ENCODE measurements around the gene OVOL3.

DNA sequence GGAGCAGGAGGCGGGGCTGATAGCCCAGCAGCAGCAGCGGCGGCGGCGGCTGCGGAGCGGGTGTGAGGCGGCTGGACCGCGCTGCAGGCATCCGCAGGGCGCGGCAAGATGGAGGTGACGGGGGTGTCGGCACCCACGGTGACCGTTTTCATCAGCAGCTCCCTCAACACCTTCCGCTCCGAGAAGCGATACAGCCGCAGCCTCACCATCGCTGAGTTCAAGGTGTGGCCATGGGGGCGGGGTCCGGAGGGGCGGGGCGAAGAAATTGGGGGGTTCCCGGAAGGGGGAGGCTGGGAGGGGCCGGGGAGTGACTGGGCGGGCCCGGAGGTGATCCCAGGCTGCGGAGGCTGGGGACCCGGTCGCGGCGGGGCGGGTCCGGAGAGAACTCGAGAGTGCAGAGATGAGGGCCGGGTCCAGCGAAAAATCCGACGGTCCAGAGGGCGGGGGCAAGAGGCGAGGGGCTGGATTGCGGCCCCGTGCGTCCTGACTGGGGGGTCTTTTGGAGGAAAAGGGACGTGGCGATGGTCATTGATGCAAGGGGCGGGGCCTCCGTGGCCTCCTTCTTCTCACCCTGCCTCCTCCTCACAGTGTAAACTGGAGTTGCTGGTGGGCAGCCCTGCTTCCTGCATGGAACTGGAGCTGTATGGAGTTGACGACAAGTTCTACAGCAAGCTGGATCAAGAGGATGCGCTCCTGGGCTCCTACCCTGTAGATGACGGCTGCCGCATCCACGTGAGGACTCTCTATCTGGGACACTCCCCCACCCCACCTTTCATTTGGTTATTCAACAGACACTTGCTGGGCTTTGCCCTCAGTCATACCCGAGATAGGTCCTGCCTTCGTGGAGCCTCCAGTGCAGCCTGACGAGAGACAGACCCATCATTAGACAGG, 4.8 kb downstream of the OVOL3 start, which contains the start of gene TBCB:
- TF ChIP-seq EZH2 (IDR thresholded peaks at IDR 0.05; ENCODE audit: insufficient read depth, poor library complexity, severe bottlenecking): no peak
- TF ChIP-seq EZH2phosphoT487 (IDR thresholded peaks at IDR 0.05; ENCODE audit: insufficient read depth, low read depth): no peak
